Tibial nerve (tissue), 4 donors: ENCODE data around the gene ZNF438. TPM values are rescaled to one million over a fixed set of nuclear protein-coding genes. Genes with fewer than 3 reads are reported as not detected.
"Not testable (repeated sequence)": the region's sequence is repeated elsewhere in the genome, so short reads cannot be mapped to it uniquely, and the experiment has no call there.

Source experiments
- DNase-seq, 2 donors: peaks; one replicate each; pipeline ENCODE4 v3.0.0-alpha.2; 2019; ENCODE audit warnings: low spot score in 2 of 2
- H3K27ac ChIP-seq, 4 donors: fragments of 200-600 bp; sonication (generic) in 3 of 4; one replicate each; pipeline ENCODE4 v1.5.1; 2017 to 2019; ENCODE audit warnings: mild to moderate bottlenecking in 1 of 4
- H3K27me3 ChIP-seq, 2 donors: fragments of 200-600 bp; sonication (generic) in 1 of 2; one replicate each; pipeline versions ENCODE4 v1.5.1 to v1.6.0; 2017 to 2019
- H3K36me3 ChIP-seq, 3 donors: fragments of 200-600 bp; sonication (generic); one replicate each; pipeline ENCODE4 v1.5.1; 2018 to 2019
- H3K4me1 ChIP-seq, 4 donors: fragments of 200-600 bp; sonication (generic) in 3 of 4; one replicate each; pipeline ENCODE4 v1.5.1; 2017 to 2019
- H3K4me3 ChIP-seq, 4 donors: fragments of 200-600 bp; sonication (generic) in 3 of 4; one replicate each; pipeline ENCODE4 v1.5.1; 2017 to 2019; ENCODE audit warnings: mild to moderate bottlenecking in 1 of 4, moderate library complexity in 1 of 4
- H3K9me3 ChIP-seq, 4 donors: fragments of 200-600 bp; sonication (generic) in 3 of 4; one replicate each; pipeline ENCODE4 v1.5.1; 2017 to 2019
- CTCF ChIP-seq, 5 experiments: fragments of 200-600 bp in 3 of 5; fragments of 450-650 bp in 2 of 5; sonication (generic) in 3 of 5; IDR thresholded peaks; one replicate each; pipeline ENCODE4 v1.5.1; 2016 to 2019; ENCODE audit warnings: antibody characterized with exemption in 5 of 5, mild to moderate bottlenecking in 3 of 5, moderate library complexity in 2 of 5
- EP300 ChIP-seq, 2 donors: sonication (generic); formaldehyde crosslinking; IDR thresholded peaks; one replicate each; pipeline ENCODE4 v1.6.1; 2017; ENCODE audit warnings: antibody characterized with exemption in 2 of 2, mild to moderate bottlenecking in 1 of 2
- POLR2A ChIP-seq, 2 donors: fragments of 450-650 bp; IDR thresholded peaks; one replicate each; pipeline ENCODE4 v1.6.1; 2017; ENCODE audit warnings: antibody characterized with exemption in 2 of 2, mild to moderate bottlenecking in 2 of 2, moderate library complexity in 2 of 2
- WGBS, 2 donors: methylation state at CpG; one replicate each; pipeline ENCODE4 v1.1.5; 2018; 5-methylcytosine and 5-hydroxymethylcytosine counted together
- total RNA-seq, 4 donors: library from RNA; depleted of rRNA; stranded (reverse); fragments of >200 nt; gene quantifications; one replicate each; pipeline ENCODE4 v1.1.0, GENCODE V29; 2016

ZNF438 gene
- total RNA-seq, 4 donors from 2014 or later = 10.8 to 26.5 (median 19.7) TPM

GRCh38 chr10:30929901-30930520, 101.7 kb downstream of the ZNF438 start:
- Histone ChIP-seq H3K27ac (no peak overlapping the region), H3K27me3 (no peaks in the 10 kb centered on the region), H3K9me3 (no peaks in the 10 kb centered on the region), H3K36me3 (peaks cover 0 to 46% (median 6%) of the 10 kb centered on the region in 3 donors), H3K4me3 (no peak overlapping the region), H3K4me1 (no peaks in the 10 kb centered on the region)
- WGBS, 2 donors = 95 to 100% methylated on average over 4 to 18 of the region's 23 CpGs
- TF ChIP-seq EP300 (IDR thresholded peaks at IDR 0.05) (no peak), CTCF (IDR thresholded peaks at IDR 0.05) (no peak)
- no peak for DNase-seq

GRCh38 chr10:30929311-30929729, 102.3 kb downstream of the ZNF438 start:
- not testable (repeated sequence) for H3K27me3 ChIP-seq, DNase-seq, H3K4me1 ChIP-seq, H3K27ac ChIP-seq, H3K4me3 ChIP-seq, H3K9me3 ChIP-seq
- H3K36me3 ChIP-seq = peaks cover 0 to 53% (median 6%) of the 10 kb centered on the region in 3 donors
- 87 to 91% methylated on average over 10 of the region's 10 CpGs for WGBS, 2 donors

GRCh38 chr10:30928742-30929141, 102.9 kb downstream of the ZNF438 start:
- no peak for DNase-seq
- 73% methylated on average over 2 of the region's 2 CpGs for WGBS, 2 donors
- Histone ChIP-seq H3K4me1 (no peaks in the 10 kb centered on the region), H3K36me3 (peaks cover 0 to 53% (median 6%) of the 10 kb centered on the region in 3 donors), H3K27ac (no peak overlapping the region), H3K4me3 (no peak overlapping the region), H3K27me3 (no peaks in the 10 kb centered on the region), H3K9me3 (peaks cover 0 to 7% (median 0%) of the 10 kb centered on the region in 4 donors)
- TF ChIP-seq EP300 (IDR thresholded peaks at IDR 0.05) (no peak), POLR2A (IDR thresholded peaks at IDR 0.05) (no peak), CTCF (IDR thresholded peaks at IDR 0.05) (no peak)

- WGBS, 2 donors = 88 to 95% methylated on average over 2 of the region's 2 CpGs
- Histone ChIP-seq H3K27me3 (no peaks in the 10 kb centered on the region), H3K4me3 (no peak overlapping the region), H3K27ac (no peak overlapping the region), H3K9me3 (no peaks in the 10 kb centered on the region), H3K36me3 (peaks cover 0 to 8% (median 0%) of the 10 kb centered on the region in 3 donors), H3K4me1 (peaks cover 0 to 7% (median 0%) of the 10 kb centered on the region in 4 donors)
- DNase-seq = no peak
- TF ChIP-seq POLR2A (IDR thresholded peaks at IDR 0.05) = no peak
- no peak for TF ChIP-seq EP300 (IDR thresholded peaks at IDR 0.05)
- TF ChIP-seq CTCF (IDR thresholded peaks at IDR 0.05) = no peak
Measured at GRCh38 chr10:30918651-30919050, 113.0 kb downstream of the ZNF438 start.

- DNase-seq = no peak
- no peak overlapping the region for H3K4me3 ChIP-seq
- no peaks in the 10 kb centered on the region for H3K27me3 ChIP-seq
- no peaks in the 10 kb centered on the region for H3K36me3 ChIP-seq
- H3K27ac ChIP-seq = no peak overlapping the region
- H3K9me3 ChIP-seq = no peaks in the 10 kb centered on the region
- WGBS, 2 donors = 65 to 71% methylated on average over 1 of the region's 1 CpG
- H3K4me1 ChIP-seq = peaks cover 0 to 7% (median 0%) of the 10 kb centered on the region in 4 donors
- TF ChIP-seq POLR2A (IDR thresholded peaks at IDR 0.05) (no peak), CTCF (IDR thresholded peaks at IDR 0.05) (no peak), EP300 (IDR thresholded peaks at IDR 0.05) (no peak)
Measured at GRCh38 chr10:30917789-30918188, 113.9 kb downstream of the ZNF438 start.
